Smooth muscle cell (in vitro differentiated cells): ENCODE measurements around the gene DUSP21. TPM values are rescaled to one million over a fixed set of nuclear protein-coding genes. Genes with fewer than 3 reads are reported as not detected.
"Not testable (repeated sequence)": the region's sequence is repeated elsewhere in the genome, so short reads cannot be mapped to it uniquely, and the experiment has no call there.

Source experiments
- DNase-seq: peaks from one replicate; lab custom pipeline; 2025; ENCODE audit not compliant: unreplicated experiment; lab: John Stamatoyannopoulos, UW
- H2AFZ ChIP-seq: fragments of 200-600 bp; sonication (generic); 2 replicates; pipeline ENCODE4 v1.6.0; 2016; ENCODE audit warnings: antibody characterized with exemption, low read depth, mild to moderate bottlenecking
- H3F3A ChIP-seq: fragments of 200-600 bp; sonication (generic); 2 replicates; pipeline ENCODE4 v1.6.0; 2017; ENCODE audit warnings: antibody characterized with exemption, low read depth
- H3K27ac ChIP-seq: fragments of 200-600 bp; sonication (generic); 2 replicates; pipeline ENCODE4 v1.5.1; 2016; ENCODE audit warnings: low read depth, mild to moderate bottlenecking
- H3K27me3 ChIP-seq: fragments of 200-600 bp; sonication (generic); 2 replicates; pipeline ENCODE4 v1.6.1; 2016; ENCODE audit warnings: low read depth, mild to moderate bottlenecking
- H3K36me3 ChIP-seq: fragments of 200-600 bp; sonication (generic); 2 replicates; pipeline ENCODE4 v1.5.1; 2016; ENCODE audit warnings: low read depth
- H3K4me1 ChIP-seq: fragments of 200-600 bp; sonication (generic); 2 replicates; pipeline ENCODE4 v1.5.1; 2016; ENCODE audit warnings: low read depth
- H3K4me2 ChIP-seq: fragments of 200-600 bp; sonication (generic); 2 replicates; pipeline ENCODE4 v1.6.0; 2016; ENCODE audit warnings: mild to moderate bottlenecking
- H3K4me3 ChIP-seq: fragments of 200-600 bp; sonication (generic); 2 replicates; pipeline ENCODE4 v1.5.1; 2016; ENCODE audit warnings: mild to moderate bottlenecking
- H3K79me2 ChIP-seq: fragments of 200-600 bp; sonication (generic); 2 replicates; pipeline ENCODE4 v1.6.0; 2016; ENCODE audit warnings: low read depth, mild to moderate bottlenecking
- H3K9ac ChIP-seq: fragments of 200-600 bp; sonication (generic); 2 replicates; pipeline ENCODE4 v1.6.0; 2016; ENCODE audit warnings: low read depth
- H3K9me3 ChIP-seq: fragments of 200-600 bp; sonication (generic); replicated peaks from 2 replicates; pipeline ENCODE4 v1.5.1; 2016; ENCODE audit warnings: low read depth
- H4K20me1 ChIP-seq: fragments of 200-600 bp; sonication (generic); 2 replicates; pipeline ENCODE4 v1.6.0; 2016; ENCODE audit warnings: low read depth
- WGBS: methylation state at CpG from one replicate; pipeline ENCODE4 v1.1.7; 2016; ENCODE audit warnings: low lambda C conversion rate; 5-methylcytosine and 5-hydroxymethylcytosine counted together
- polyA plus RNA-seq: library from polyadenylated mRNA; unstranded; fragments of >200 nt; fragmentation: Nextera tagmentation; extraction: Ambion mirVana; gene quantifications from 2 replicates; pipeline ENCODE4 v1.2.1, GENCODE V29; 2016
- total RNA-seq: library from RNA; depleted of rRNA; stranded (reverse); fragments of >200 nt; gene quantifications from 2 replicates; pipeline ENCODE4 v1.2.3, GENCODE V29; 2014
- TF ChIP-seq, protein P1 (sequence below): fragments of 200-600 bp; sonication (generic); IDR thresholded peaks from 2 replicates; pipeline ENCODE4 v1.5.1; 2017; ENCODE audit warnings: borderline replicate concordance, mild to moderate bottlenecking, antibody characterized with exemption; ENCODE audit not compliant: insufficient read depth, poor library complexity, severe bottlenecking

Gene DUSP21
- total and polyA plus RNA-seq, 2 experiments from 2014 or later: not detected

DNA sequence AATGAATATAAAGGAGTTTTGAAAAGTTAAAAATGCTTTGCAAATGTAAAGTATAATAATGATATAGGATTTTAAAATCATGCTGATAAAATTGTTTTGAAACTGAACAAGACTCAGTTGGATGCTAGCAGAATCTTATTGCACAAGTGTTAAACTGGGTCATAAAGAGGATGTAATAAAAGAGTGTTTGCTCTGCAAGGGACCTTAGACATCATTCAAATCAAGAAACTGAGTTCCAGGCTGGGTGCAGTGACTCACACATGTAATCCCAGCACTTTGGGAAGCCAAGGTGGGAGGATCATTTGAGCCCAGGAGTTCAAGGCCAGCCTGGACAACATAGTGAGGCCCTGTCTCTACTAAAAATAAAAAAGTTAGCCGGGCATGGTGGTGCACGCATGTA, 27.5 kb upstream of the DUSP21 start:
- Histone ChIP-seq H3K4me3 (no peak overlapping the region), H3K9ac (no peak overlapping the region), H3K4me1 (no peaks in the 10 kb centered on the region), H2AFZ (no peak overlapping the region), H4K20me1 (no peaks in the 10 kb centered on the region), H3F3A (no peaks in the 10 kb centered on the region), H3K79me2 (no peaks in the 10 kb centered on the region), H3K36me3 (no peaks in the 10 kb centered on the region), H3K4me2 (no peak overlapping the region), H3K27ac (no peak overlapping the region), H3K27me3 (no peaks in the 10 kb centered on the region), H3K9me3 (no peaks in the 10 kb centered on the region)
- TF ChIP-seq, protein P1, sequence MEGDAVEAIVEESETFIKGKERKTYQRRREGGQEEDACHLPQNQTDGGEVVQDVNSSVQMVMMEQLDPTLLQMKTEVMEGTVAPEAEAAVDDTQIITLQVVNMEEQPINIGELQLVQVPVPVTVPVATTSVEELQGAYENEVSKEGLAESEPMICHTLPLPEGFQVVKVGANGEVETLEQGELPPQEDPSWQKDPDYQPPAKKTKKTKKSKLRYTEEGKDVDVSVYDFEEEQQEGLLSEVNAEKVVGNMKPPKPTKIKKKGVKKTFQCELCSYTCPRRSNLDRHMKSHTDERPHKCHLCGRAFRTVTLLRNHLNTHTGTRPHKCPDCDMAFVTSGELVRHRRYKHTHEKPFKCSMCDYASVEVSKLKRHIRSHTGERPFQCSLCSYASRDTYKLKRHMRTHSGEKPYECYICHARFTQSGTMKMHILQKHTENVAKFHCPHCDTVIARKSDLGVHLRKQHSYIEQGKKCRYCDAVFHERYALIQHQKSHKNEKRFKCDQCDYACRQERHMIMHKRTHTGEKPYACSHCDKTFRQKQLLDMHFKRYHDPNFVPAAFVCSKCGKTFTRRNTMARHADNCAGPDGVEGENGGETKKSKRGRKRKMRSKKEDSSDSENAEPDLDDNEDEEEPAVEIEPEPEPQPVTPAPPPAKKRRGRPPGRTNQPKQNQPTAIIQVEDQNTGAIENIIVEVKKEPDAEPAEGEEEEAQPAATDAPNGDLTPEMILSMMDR: no peak
- DNase-seq: no peak
- WGBS: 90% methylated on average over 2 of the region's 2 CpGs

DNA sequence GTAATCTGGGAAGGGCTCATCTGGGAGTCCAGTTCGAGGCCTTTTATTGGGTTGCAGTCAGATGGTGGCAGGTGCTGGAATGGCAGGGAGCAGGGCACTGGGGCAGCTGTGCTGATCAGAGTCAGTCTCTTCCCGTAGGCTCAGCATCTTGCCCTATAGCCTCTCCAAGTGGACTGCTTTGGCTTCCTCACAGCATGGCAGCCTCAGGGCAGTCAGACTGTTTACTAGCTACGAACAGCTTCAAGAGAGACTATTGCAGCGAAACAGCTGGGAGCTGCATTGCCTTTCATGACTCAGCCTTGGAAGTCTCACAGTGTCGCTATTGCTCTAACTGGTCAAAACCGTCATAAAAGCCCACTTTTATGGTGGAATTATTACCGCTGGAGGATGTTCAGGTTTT, 26.8 kb upstream of the DUSP21 start:
- H3K4me2 ChIP-seq: no peak overlapping the region
- no peak overlapping the region for H3K4me3 ChIP-seq
- no peak overlapping the region for H3K9ac ChIP-seq
- no peak overlapping the region for H2AFZ ChIP-seq
- no peak overlapping the region for H3K27ac ChIP-seq
- H3K9me3 ChIP-seq: no peaks in the 10 kb centered on the region
- DNase-seq: no peak
- H3K79me2 ChIP-seq: no peaks in the 10 kb centered on the region
- no peaks in the 10 kb centered on the region for H3K36me3 ChIP-seq
- no peaks in the 10 kb centered on the region for H4K20me1 ChIP-seq
- WGBS: 85% methylated on average over 7 of the region's 7 CpGs
- H3K27me3 ChIP-seq: no peaks in the 10 kb centered on the region
- TF ChIP-seq, protein P1: no peak
- H3F3A ChIP-seq: no peaks in the 10 kb centered on the region
- no peaks in the 10 kb centered on the region for H3K4me1 ChIP-seq

DNA sequence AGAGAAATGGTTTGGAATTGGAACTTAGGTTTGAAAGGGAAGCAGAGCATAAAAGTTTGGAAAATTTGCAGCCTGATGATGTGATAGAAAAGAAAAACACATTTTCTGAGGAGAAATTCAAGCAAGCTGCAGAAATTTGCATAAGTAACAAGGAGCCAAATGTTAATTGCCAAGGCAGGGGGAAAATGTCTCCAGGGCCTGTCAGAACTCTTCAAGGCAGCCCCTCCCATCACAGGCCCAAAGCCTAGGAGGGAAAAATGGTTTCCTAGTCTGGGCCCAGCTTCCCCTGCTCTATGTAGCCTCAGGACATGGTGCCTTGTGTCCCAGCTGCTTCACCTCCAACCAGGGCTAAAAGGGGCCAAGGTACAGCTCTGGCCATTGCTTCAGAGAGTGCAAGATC, 21.2 kb upstream of the DUSP21 start:
- TF ChIP-seq, protein P1: no peak

DNA sequence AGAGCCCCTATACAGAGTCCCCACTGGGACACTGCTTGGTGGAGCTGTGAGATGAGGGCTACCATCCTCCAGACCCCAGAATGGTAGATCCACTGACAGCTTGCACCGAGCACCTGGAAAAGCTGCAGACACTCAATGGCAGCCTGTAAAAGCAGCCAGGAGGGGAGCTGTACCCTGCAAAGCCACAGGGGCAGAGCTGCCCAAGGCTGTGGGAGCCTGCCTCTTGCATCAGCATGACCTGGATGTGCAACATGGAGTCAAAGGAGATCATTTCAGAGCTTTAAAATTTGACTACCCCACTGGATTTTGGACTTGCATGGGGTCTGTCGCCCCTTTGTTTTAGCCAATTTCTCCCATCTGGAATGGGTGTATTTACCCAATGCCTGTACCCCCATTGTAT, 20.6 kb upstream of the DUSP21 start:
- not testable (repeated sequence) for H3K4me3 ChIP-seq, H3K9me3 ChIP-seq, H3K9ac ChIP-seq, H2AFZ ChIP-seq, DNase-seq, H3K4me2 ChIP-seq, H3K36me3 ChIP-seq, H3F3A ChIP-seq, H3K27ac ChIP-seq, H3K4me1 ChIP-seq, H4K20me1 ChIP-seq, H3K27me3 ChIP-seq, H3K79me2 ChIP-seq
- 85% methylated on average over 2 of the region's 2 CpGs for WGBS

More for the DNA sequence above, 21.2 kb upstream of the DUSP21 start:
- H4K20me1 ChIP-seq: no peaks in the 10 kb centered on the region
- no peaks in the 10 kb centered on the region for H3K79me2 ChIP-seq
- no peak overlapping the region for H2AFZ ChIP-seq
- no peak overlapping the region for H3K4me3 ChIP-seq
- H3K4me2 ChIP-seq: no peak overlapping the region
- no peaks in the 10 kb centered on the region for H3K9me3 ChIP-seq
- no peaks in the 10 kb centered on the region for H3K4me1 ChIP-seq
- H3K9ac ChIP-seq: no peak overlapping the region
- H3F3A ChIP-seq: no peaks in the 10 kb centered on the region
- no peaks in the 10 kb centered on the region for H3K27me3 ChIP-seq
- no peak for DNase-seq
- no peak overlapping the region for H3K27ac ChIP-seq
- H3K36me3 ChIP-seq: no peaks in the 10 kb centered on the region
